OCI-LY1 (cell line): ENCODE data around the gene MNAT1.
"Not testable (repeated sequence)": the region's sequence is repeated elsewhere in the genome, so short reads cannot be mapped to it uniquely, and the experiment has no call there.

Experiments used
- H2AFZ ChIP-seq: fragments of 200-600 bp; sonication (generic), shearing (Covaris generic); 2 replicates; pipeline ENCODE4 v1.6.0; 2014; ENCODE audit warnings: antibody characterized with exemption, mild to moderate bottlenecking, low read length
- H3F3A ChIP-seq: fragments of 200-600 bp; sonication (generic), shearing (Covaris generic); 2 replicates; pipeline ENCODE4 v1.6.0; 2014; ENCODE audit warnings: mild to moderate bottlenecking, antibody characterized with exemption, low read length, moderate library complexity; ENCODE audit not compliant: insufficient read depth
- H3K27ac ChIP-seq: fragments of 200-600 bp; sonication (generic); 2 replicates; pipeline ENCODE4 v1.5.1; 2014; ENCODE audit warnings: low read length, mixed run types, mild to moderate bottlenecking, low read depth; ENCODE audit not compliant: poor library complexity, severe bottlenecking
- H3K27me3 ChIP-seq: fragments of 200-600 bp; sonication (generic); 2 replicates; pipeline ENCODE4 v1.6.0; 2014; ENCODE audit warnings: antibody characterized with exemption, mild to moderate bottlenecking, low read length, moderate library complexity; ENCODE audit not compliant: insufficient read depth
- H3K36me3 ChIP-seq: fragments of 200-600 bp; sonication (generic); 2 replicates; pipeline ENCODE4 v1.6.1; 2014; ENCODE audit warnings: mild to moderate bottlenecking, antibody characterized with exemption, low read length, moderate library complexity, mixed read lengths; ENCODE audit not compliant: insufficient read depth
- H3K4me1 ChIP-seq: fragments of 200-600 bp; sonication (generic); 2 replicates; pipeline ENCODE4 v1.5.1; 2014; ENCODE audit warnings: mild to moderate bottlenecking, low read length, moderate library complexity; ENCODE audit not compliant: insufficient read depth, severe bottlenecking
- H3K4me2 ChIP-seq: fragments of 200-600 bp; sonication (generic), shearing (Covaris generic); 2 replicates; pipeline ENCODE4 v1.6.1; 2014; ENCODE audit warnings: low read length
- H3K4me3 ChIP-seq: fragments of 200-600 bp; sonication (generic); 2 replicates; pipeline ENCODE4 v1.5.1; 2014; ENCODE audit warnings: low read length, low read depth, mild to moderate bottlenecking, mixed read lengths; ENCODE audit not compliant: poor library complexity, severe bottlenecking
- H3K79me2 ChIP-seq: fragments of 200-600 bp; shearing (Covaris generic); 2 replicates; pipeline ENCODE4 v1.6.1; 2016; ENCODE audit warnings: mixed run types, low read length, mixed read lengths; ENCODE audit not compliant: insufficient read depth
- H3K9ac ChIP-seq: fragments of 200-600 bp; sonication (generic), shearing (Covaris generic); 2 replicates; pipeline ENCODE4 v1.6.1; 2014; ENCODE audit warnings: mild to moderate bottlenecking, low read length, mixed read lengths
- H3K9me2 ChIP-seq: fragments of 200-600 bp; sonication (generic), shearing (Covaris generic); 2 replicates; pipeline ENCODE4 v1.6.1; 2014; ENCODE audit warnings: low read depth, mild to moderate bottlenecking, low read length, mixed read lengths
- H3K9me3 ChIP-seq: fragments of 200-600 bp; shearing (Covaris generic); 2 replicates; pipeline ENCODE4 v1.6.1; 2014; ENCODE audit warnings: low read length, mixed read lengths
- H4K20me1 ChIP-seq: fragments of 200-600 bp; sonication (generic), shearing (Covaris generic); 2 replicates; pipeline ENCODE4 v1.6.0; 2016; ENCODE audit warnings: mild to moderate bottlenecking, low read length; ENCODE audit not compliant: insufficient read depth
- CTCF ChIP-seq: fragments of 200-600 bp; sonication (generic), shearing (Covaris generic); IDR thresholded peaks from 2 replicates; pipeline ENCODE4 v1.5.1; 2017; ENCODE audit warnings: mild to moderate bottlenecking, antibody characterized with exemption, low read length, moderate library complexity, mixed read lengths
- EZH2 ChIP-seq: fragments of 200-600 bp; sonication (generic), shearing (Covaris generic); IDR thresholded peaks from 2 replicates; pipeline ENCODE4 v1.8.0; 2017; ENCODE audit warnings: borderline replicate concordance, mixed run types, mild to moderate bottlenecking, antibody characterized with exemption, low read length, moderate library complexity, mixed read lengths

The MNAT1 gene

GRCh38 chr14:60775296-60775695 lies 40.7 kb downstream of the MNAT1 start:
- TF ChIP-seq CTCF: no peak
- H3K79me2 ChIP-seq: peaks cover 8% of the 10 kb centered on the region; the same call in 1 of the 2 replicates
- H3K4me2 ChIP-seq: no peak overlapping the region
- peaks cover 3% of the 10 kb centered on the region; the same call in 1 of the 2 replicates for H4K20me1 ChIP-seq
- peaks cover 9% of the 10 kb centered on the region for H3K4me1 ChIP-seq
- no peak overlapping the region for H3K27ac ChIP-seq
- H3F3A ChIP-seq: no peaks in the 10 kb centered on the region
- H3K9me2 ChIP-seq: no peaks in the 10 kb centered on the region
- H3K4me3 ChIP-seq: no peak overlapping the region
- no peaks in the 10 kb centered on the region for H3K9me3 ChIP-seq
- H3K36me3 ChIP-seq: no peaks in the 10 kb centered on the region
- no peak overlapping the region for H3K9ac ChIP-seq
- H3K27me3 ChIP-seq: no peaks in the 10 kb centered on the region
- H2AFZ ChIP-seq: no peak overlapping the region

DNA sequence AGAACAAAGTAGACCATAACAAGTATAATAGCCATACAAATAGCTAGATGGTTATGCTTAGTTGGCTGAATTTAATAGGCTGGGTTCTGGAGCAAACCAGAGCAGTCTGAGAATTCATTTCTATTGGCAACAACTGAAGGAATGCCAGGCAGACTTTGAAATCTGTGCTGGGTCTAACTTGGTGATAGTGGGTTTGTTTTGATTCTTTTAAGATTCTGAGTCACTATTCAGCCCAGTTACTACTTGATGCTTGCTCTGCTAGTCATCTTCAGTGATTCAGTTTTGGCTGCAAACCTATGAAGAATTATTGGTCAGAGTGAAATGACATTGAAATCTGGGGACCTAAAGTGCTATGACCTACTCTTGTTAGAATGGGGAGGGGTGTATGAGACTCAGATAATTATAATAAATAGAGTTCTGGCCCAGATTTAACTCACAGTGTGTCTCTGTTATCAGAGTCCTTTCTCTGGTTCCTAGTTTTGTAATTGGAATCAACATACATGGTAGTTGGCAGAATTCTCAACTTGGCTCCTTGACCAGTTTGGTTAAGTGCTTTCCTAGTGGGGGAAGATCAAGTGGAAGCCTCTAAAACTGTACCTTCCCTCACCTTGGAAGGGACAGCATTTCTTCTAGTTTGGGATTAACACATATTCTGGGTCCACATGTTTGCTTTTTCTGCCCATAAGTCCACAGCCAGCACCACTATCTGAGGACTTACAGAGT lies 43.5 kb downstream of the MNAT1 start:
- H3K4me2 ChIP-seq: no peak overlapping the region

GRCh38 chr14:60779745-60780514 lies 45.4 kb downstream of the MNAT1 start:
- not testable (repeated sequence) for H3K27me3 ChIP-seq, H2AFZ ChIP-seq, H3K4me3 ChIP-seq, H3K4me2 ChIP-seq, H3K36me3 ChIP-seq, H3F3A ChIP-seq, H3K9ac ChIP-seq, H4K20me1 ChIP-seq, H3K79me2 ChIP-seq, H3K27ac ChIP-seq, H3K9me3 ChIP-seq, H3K9me2 ChIP-seq, H3K4me1 ChIP-seq

More for the DNA sequence above, 43.5 kb downstream of the MNAT1 start:
- Histone ChIP-seq H3K36me3 (no peaks in the 10 kb centered on the region), H3K9ac (no peak overlapping the region), H3K9me3 (no peaks in the 10 kb centered on the region), H3K27ac (no peak overlapping the region), H3K79me2 (peaks cover 3% of the 10 kb centered on the region; the same call in 1 of the 2 replicates), H3K9me2 (no peaks in the 10 kb centered on the region), H3K4me3 (no peak overlapping the region), H3F3A (no peaks in the 10 kb centered on the region), H3K4me1 (no peaks in the 10 kb centered on the region), H3K27me3 (no peaks in the 10 kb centered on the region), H2AFZ (no peak overlapping the region), H4K20me1 (no peaks in the 10 kb centered on the region)
- TF ChIP-seq CTCF (no peak), EZH2 (no peak)

GRCh38 chr14:60780558-60780957 lies 46.0 kb downstream of the MNAT1 start:
- not testable (repeated sequence) for H3F3A ChIP-seq, H3K79me2 ChIP-seq

More at GRCh38 chr14:60780558-60780957, 46.0 kb downstream of the MNAT1 start:
- not testable (repeated sequence) for H3K4me2 ChIP-seq, H3K4me1 ChIP-seq, H3K9me2 ChIP-seq, H3K9me3 ChIP-seq, H3K4me3 ChIP-seq, H2AFZ ChIP-seq, H4K20me1 ChIP-seq, H3K9ac ChIP-seq, H3K27me3 ChIP-seq, H3K27ac ChIP-seq, H3K36me3 ChIP-seq
